GM18951 (cell line): Measurements from ENCODE around the gene PCK2.
A peak's percentile ranks its signal among the peaks of the same experiment; 100 is the strongest.

Source experiments
- POLR2A ChIP-seq: IDR thresholded peaks from 4 replicates; pipeline ENCODE4 v1.6.1; 2011; ENCODE audit warnings: mild to moderate bottlenecking; ENCODE audit not compliant: insufficient read length, insufficient read depth; ENCODE audit errors: extremely low read depth
- in situ Hi-C: fragments of 300-500 bp; cut with MboI; formaldehyde crosslinking; loops from one replicate; pipeline ENCODE4 v1.12.0; 2022; ENCODE audit warnings: low sequenced_read_pairs, mixed read lengths, inconsistent platforms; ENCODE audit not compliant: unreplicated experiment

The PCK2 gene

DNA sequence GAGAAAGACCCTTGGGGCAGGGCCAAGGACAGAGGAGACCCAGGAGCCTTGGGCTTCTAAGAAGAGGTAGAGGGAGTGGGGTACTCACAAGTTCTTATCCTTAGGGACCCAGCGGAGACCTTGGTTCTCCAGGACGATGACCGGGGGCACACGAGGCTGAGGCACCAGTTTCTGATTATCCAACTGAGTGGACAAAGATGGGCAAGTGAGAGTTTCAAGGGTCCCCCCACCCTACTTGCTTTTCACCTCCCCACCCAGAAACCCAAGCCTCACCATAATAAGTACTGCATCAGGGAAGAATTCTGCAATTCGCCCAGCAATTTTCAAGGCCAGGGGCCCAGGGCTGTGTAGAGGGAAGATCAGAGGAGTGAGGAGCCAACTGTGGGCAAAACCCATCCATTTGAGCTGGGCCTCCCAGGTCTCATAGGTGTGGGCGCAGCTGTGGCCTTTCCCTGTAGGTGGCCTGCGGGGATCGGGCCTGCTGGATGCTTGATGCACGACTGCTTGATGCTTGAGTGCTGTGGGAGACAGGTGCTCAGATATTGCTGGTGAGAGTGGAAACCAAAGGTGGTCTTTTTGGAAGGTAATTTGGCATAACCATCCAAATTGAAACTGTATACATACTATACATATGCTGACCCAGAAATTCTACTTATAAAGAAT lies 45.3 kb downstream of the PCK2 start:
- TF ChIP-seq POLR2A: peak; percentile 9
- in situ Hi-C loops: no loop called here

DNA sequence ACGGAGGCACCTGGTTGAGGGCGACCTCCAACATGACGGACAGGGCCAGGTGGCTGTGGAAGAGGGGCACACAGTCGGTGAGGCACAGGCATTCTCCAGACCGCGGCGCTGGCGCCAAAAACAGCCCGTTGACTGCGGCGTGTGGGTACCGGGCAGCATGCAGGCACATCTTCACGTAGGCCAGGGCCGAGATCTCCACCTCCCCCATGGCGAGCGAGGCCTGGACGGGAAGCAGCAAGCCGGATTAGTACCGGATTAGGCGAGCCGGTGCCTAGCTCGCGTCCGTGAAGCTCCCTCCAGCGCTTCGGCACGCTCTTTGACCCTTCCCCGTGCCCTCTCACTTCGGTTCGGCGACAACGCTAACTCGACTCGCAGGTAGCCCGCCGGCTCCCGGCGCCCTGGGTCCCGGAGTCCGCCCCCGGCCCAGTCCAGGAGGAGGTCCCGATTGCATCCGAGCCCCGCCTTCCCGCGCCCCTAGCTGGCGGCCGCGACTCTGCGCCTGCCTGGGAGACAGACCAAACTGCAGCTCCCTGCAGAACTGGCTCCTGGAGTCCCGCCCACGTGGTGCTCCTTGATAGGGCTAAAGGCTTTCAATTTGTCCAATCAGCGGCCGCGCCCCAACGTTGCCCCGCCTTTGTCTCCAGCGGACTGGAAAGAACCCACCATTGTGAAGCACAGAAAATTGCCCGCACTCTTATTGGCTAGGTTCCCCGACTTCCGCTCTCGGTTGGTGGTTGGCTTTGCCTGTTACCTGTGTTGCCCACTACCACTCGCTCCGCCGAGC lies 47.2 kb downstream of the PCK2 start, which contains the start of gene EMC9:
Gene EMC9, minus strand, starts transcription at position 495 of the 784 bp plus-strand sequence. Its CDS starts 287 bp downstream, at position 208.
- peak; percentile 93 for TF ChIP-seq POLR2A
- in situ Hi-C loops: no loop called here

DNA sequence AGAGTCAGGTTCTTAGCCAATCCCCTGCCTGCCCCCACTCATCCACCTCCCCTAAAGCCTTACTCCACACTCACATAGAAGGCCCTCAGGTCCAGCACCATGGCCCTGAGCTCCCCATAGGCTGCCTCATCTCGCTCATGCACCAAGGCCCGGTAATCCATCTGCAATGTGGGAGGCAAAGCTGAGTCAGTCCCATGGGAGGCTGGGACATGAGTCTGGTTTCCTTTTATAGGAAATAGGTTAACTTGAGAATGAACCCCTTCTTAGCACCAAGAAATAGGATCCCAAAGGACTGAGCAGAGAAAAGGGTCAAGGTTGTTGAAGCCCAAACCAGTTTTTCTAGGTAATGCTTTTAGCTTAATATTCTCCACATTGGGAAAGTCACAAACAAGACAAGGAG lies 49.4 kb downstream of the PCK2 start:
- TF ChIP-seq POLR2A: no peak
- in situ Hi-C loops: no loop called here

DNA sequence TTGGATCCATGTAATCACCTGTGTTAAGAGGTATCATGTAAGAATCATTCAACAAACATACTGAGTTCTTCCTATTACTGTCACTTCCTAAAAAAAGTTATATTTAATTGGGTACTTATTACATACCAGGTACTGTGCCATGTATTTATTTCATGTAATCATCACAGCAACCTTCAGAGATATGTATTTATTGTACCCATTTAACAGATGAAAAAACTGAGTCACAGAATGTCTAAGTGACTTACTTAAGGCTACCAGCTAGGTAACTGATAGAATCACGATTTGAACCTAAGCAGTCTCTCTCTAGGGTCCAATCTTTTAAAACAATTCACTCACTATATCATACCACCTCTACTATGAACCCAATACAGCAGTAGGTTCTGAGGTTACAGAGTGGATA lies 50.3 kb downstream of the PCK2 start:
- TF ChIP-seq POLR2A: no peak

DNA sequence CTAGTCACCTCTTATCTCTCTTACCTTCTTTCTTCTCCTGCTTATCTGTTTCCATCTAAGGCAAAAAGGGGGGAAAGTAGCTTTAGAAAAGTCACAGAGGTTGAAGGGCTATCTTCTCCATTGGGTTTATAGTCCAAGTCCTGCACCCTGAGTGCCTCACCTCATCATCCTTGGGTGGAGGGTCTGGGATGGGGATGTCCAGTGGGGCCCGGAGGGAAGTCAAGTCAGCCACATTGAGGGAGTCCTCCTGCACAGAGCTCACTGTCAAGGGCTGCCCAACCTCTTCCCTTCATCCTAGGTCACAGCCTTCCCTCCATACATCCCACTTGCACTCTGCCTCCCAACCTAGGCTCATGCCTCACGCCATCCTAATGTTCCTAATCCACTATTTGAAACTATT lies 51.1 kb downstream of the PCK2 start:
- in situ Hi-C loops: no loop called here
- no peak for TF ChIP-seq POLR2A

More for the DNA sequence above, 50.3 kb downstream of the PCK2 start:
- in situ Hi-C loops: no loop called here

DNA sequence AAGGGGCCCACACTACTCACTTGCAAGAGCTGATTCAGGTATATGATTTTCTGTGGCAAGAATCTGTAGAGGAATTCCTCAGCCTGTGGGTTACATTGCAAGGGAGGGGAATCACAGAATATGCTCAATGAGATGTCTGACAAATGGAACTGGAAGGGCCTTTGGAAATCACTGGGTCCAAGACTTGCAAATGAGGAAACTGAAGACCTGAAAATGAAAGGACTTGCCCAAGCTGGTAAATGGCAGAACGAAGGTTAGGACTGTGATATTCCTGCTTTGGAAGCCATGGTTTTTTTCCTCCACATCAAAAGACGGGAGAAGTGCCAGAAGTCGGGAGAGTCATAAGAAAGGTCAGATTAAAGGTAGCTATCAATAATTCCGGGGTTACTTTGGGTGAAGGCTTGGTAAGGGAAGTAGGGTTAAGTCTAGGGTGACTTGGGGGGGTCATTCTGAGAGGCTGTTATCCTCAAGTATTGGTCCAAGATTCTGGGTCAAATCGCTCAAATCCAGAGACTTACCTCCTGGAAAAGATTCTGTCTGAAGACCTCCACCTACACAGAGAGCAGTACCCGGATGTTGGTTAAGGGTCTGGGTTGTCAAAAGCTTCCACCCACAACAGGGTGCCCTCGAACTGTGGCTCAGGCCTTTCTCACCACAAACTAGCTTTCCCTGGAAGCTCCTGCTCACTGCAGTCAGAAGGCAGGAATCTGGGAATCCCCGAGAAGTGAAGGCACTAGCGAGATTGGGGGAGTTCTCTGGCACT lies 51.8 kb downstream of the PCK2 start:
- TF ChIP-seq POLR2A: no peak
- in situ Hi-C loops: no loop called here

DNA sequence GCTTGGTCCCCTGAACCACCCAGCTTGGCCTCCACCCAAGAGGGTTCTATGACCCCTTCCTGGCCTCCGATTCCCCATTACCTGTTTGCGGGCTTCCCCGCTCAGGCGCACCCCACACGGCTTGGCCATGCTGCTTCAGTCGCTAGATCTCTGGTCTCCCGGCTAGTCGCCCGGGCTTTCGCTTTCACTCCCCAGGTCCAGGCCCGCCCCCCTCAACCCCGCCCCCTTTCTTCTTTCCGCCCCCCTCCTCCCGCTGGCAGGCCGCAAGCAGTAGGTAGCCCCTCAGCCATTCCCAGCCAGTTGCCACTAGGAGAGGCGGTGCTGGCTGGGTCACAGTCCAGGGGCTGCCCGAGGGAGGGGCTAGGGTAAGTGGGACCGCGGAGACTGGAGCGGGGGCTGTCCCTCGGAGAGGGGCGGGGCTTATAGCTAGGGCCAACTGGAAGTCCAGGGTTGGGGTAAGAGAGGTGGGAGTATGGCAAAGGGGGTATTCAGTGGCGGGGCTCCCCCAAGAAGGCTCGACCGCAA lies 52.4 kb downstream of the PCK2 start, which contains the start of gene PSME2:
Gene PSME2, minus strand, starts transcription at position 158 of the 525 bp plus-strand sequence. Its CDS starts 29 bp downstream, at position 129.
- in situ Hi-C loops: no loop called here
- peak; percentile 83 for TF ChIP-seq POLR2A

DNA sequence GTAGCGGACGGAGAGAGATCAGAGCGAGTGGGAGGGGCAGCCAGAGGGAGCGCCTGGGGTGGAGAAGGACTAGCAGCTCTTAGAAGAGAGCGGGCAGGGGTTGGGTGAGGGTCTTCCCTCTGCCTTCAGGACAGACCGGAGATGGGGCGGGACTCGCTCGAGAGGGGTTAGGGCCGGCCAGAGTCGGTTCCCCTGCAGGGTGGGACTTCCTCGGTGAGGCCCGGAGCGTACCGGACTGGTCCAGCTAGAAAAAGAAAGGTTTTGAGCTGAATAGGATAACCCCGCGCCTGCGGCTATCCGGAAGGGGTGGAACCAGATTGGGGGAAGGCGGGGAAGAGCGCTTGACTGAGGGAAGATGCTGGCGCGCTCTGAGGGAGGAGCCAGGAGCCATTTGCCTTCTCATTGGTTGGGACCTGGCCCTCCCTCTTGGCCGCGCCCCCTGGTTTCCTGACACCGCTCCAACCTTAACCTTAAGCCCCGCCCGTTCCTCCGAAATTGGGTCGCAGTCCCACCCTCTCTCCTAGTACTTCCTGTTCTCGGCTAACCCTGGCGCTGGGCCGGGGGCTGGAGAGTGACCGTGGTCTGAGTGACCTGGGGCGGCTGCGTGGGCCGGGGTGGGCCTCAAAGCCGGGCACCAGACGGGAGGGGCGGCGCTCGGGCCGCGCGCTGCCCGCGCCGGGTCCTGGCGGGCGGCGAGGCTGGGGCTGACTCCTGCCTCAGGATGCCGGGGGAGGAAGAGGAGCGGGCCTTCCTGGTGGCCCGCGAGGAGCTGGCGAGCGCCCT lies 53.1 kb downstream of the PCK2 start, which contains the start of gene RNF31:
Gene RNF31, plus strand, starts transcription at position 521 of the 783 bp plus-strand sequence. Its CDS starts 201 bp downstream, at position 722.
- TF ChIP-seq POLR2A: peak; percentile 73
- in situ Hi-C loops: no loop called here

DNA sequence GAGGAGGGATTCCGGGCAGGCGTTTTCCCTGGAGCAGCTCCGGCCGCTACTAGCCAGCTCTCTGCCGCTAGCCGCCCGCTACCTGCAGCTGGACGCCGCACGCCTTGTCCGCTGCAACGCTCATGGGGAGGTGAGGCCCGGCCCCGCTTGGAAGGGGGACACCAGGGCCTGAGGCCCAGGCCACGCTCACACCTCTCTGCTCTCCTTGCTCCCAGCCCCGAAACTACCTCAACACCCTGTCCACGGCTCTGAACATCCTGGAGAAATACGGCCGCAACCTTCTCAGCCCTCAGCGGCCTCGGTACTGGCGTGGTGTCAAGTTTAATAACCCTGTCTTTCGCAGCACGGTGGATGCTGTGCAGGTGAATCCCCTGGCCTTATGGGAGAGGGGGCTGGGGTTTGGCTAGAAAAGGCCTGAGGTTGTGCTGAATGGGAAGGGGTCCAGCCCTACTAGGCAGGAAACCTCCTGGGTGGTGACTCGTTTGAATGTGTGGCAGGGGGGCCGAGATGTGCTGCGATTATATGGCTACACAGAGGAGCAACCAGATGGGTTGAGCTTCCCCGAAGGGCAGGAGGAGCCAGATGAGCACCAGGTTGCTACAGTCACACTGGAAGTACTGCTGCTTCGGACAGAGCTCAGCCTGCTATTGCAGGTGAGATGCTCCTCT lies 53.8 kb downstream of the PCK2 start:
- no peak for TF ChIP-seq POLR2A
- in situ Hi-C loops: no loop called here

DNA sequence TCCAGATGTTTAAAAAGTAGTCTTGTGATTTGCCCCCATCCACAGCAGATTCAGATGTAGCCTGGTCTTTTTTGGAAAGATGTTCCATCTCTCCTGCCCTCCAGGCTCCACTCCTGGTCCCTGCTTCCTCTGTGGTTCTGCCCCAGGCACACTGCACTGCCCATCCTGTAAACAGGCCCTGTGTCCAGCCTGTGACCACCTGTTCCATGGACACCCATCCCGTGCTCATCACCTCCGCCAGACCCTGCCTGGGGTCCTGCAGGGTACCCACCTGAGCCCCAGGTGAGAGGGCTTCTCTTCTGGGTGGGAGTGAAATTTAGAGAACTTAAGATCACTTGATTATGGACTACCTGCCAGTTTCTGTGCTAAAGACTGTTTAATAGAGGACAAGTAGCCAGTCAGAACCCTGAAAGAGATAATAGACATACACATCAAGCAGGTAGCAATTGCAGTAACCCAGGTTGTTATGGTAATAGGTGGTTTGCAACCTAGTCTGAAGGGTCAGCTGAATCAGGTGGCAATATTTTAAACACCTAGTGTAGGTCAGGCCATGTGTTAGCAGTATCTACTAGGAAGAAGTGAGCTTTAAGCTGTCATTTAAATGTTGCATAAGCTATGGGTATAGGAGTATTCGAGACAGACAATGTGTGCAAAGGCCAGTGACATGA lies 55.3 kb downstream of the PCK2 start:
- in situ Hi-C loops: no loop called here
- TF ChIP-seq POLR2A: no peak

DNA sequence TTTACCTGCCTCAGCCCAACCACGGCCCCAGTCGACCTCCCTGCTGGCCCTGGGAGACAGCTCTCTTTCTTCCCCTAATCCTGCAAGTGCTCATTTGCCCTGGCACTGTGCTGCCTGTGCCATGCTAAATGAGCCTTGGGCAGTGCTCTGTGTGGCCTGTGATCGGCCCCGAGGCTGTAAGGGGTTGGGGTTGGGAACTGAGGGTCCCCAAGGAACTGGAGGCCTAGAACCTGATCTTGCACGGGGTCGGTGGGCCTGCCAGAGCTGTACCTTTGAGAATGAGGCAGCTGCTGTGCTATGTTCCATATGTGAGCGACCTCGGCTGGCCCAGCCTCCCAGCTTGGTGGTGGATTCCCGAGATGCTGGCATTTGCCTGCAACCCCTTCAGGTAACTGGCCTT lies 56.0 kb downstream of the PCK2 start:
- in situ Hi-C loops: no loop called here
- no peak for TF ChIP-seq POLR2A
